HG03520 (cell line): ENCODE measurements around the gene GEMIN7.
A peak's percentile ranks its signal among the peaks of the same experiment; 100 is the strongest.

Experiments
- ATAC-seq: cut with Tn5 transposase; IDR thresholded peaks from one replicate; pipeline ENCODE4 v1.9.1; 2021; ENCODE audit warnings: mild to moderate bottlenecking, moderate library complexity; ENCODE audit not compliant: unreplicated experiment

GEMIN7 gene, protein sequence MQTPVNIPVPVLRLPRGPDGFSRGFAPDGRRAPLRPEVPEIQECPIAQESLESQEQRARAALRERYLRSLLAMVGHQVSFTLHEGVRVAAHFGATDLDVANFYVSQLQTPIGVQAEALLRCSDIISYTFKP

GRCh38 chr19:45079063-45079910 is at the start of gene GEMIN7:
TSS of gene GEMIN7 (plus strand) at chr19:45079260. CDS start at chr19:45090115, 10,855 bp downstream.
- ATAC-seq, result no peak

- ATAC-seq, result no peak
Observed at GRCh38 chr19:45030825-45031224, 48.2 kb upstream of the GEMIN7 start.

DNA sequence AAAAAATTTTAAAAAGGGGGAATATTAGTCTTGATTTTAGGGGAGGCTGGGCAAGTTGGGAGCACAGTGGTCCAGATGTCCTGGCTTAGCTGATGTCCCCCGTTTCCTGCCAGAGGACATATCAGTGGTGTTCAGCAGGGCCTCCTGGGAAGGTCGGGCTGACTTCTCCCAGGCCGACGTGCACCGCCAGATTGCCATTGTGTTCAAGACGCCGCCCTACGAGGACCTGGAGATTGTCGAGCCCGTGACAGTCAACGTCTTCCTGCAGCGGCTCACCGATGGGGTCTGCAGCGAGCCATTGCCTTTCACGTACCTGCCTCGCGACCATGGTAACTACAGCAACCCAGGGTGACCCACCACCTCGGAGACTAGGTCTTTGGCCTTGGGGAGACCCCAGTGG is 46.6 kb upstream of the GEMIN7 start:
- ATAC-seq, result no peak

DNA sequence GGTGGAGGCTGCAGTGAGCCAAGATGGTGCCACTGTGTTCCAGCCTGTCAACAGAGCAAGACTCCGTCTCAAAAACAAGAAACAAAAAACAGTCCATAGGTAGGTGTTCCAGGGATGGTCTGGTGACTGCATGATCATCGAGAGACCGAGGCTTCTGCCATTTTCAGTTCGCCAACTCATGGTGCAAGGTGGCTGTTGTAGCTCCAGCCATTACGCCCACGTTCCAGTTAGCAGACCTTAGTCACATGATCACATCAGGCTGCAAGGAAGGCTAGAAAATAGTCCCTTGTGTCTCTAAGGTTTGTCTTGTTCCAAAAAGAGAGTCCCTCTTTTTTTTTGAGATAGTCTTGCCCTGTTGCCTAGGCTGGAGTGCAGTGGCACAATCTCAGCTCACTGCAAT is 43.3 kb upstream of the GEMIN7 start:
- no peak for ATAC-seq

DNA sequence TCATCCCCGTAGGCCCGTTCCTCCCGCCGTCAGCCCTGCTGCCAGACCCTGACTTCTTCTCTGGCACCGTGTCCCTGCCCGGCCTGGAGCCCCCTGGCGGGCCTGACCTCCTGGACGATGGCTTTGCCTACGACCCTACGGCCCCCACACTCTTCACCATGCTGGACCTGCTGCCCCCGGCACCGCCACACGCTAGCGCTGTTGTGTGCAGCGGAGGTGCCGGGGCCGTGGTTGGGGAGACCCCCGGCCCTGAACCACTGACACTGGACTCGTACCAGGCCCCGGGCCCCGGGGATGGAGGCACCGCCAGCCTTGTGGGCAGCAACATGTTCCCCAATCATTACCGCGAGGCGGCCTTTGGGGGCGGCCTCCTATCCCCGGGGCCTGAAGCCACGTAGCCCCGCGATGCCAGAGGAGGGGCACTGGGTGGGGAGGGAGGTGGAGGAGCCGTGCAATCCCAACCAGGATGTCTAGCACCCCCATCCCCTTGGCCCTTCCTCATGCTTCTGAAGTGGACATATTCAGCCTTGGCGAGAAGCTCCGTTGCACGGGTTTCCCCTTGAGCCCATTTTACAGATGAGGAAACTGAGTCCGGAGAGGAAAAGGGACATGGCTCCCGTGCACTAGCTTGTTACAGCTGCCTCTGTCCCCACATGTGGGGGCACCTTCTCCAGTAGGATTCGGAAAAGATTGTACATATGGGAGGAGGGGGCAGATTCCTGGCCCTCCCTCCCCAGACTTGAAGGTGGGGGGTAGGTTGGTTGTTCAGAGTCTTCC is 41.5 kb upstream of the GEMIN7 start:
- ATAC-seq, result no peak

DNA sequence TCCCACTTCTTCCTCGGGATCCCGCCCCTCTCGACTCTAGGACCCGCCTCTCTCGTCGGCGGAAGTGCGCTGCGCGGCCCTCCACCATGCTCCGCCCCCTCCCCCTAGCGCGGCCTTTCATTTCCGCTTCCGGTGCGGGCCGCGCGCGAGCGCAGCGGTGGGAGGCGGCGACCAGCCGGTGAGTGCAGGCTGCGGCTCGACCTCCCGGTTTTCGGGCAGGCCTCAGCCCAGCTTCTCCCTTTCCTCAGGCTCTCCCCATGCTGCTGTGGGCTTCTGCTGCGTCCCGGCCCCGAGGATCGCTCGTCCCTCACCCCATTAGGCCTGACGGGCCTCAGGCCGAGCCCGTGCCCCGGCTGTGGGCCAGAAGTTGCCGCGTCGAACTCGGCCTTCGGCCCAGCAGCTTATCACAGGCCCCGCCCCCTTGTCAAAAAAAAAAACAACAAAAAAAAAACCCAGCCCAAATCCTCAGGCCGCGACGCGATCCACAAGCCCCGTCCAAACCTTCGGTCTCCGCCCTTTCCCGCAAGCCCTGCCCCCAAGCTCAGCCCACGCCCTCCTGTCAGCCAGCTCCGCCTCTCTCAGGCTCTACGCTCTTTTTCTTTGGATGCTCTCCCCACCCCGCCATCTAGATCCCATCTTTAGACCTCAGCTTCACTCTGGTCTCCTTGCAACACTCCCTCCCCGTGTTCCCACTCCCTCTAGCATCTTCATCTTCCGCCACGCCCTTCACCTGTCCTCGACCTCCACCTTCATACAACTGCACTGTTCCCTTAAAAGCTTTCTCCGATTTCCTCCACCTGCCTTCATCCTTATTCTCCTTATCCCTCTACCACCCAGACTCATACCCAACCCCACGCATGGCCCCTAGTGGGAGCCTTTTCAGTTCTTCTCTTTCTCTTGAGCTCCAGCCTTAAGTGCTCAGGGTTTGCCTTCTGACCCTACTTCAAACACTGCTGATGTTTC is 39.8 kb upstream of the GEMIN7 start, which contains the start of gene CLASRP:
TSS of gene CLASRP (plus strand) at position 115 of the 963 bp plus-strand sequence. CDS start 1,168 bp downstream, outside the sequence.
- peak; percentile 92 for ATAC-seq

GRCh38 chr19:45040059-45040771 is 38.8 kb upstream of the GEMIN7 start:
- no peak for ATAC-seq

GRCh38 chr19:45041125-45041524 is 37.9 kb upstream of the GEMIN7 start:
- no peak for ATAC-seq

GRCh38 chr19:45045671-45046353 is 33.2 kb upstream of the GEMIN7 start:
- ATAC-seq, result no peak

DNA sequence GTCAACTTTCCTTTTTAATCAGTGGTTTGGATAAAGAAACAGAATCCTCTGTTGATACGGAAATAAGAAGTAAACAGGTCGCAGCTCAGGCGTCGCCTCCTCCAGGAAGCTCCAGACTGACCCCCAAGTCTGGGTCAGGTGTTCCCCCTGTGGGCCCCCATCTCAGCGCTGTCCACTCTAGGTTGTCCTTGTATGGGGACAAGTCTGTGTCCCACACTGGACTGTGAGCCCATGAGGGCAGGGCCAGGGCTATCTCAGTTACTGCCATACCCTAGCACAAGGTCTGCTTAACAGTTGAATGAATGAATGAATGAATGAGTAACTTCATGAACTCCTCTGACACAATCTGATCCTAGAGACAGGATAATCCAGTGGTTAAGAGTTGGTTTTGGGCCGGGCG is 32.7 kb upstream of the GEMIN7 start:
- no peak for ATAC-seq

DNA sequence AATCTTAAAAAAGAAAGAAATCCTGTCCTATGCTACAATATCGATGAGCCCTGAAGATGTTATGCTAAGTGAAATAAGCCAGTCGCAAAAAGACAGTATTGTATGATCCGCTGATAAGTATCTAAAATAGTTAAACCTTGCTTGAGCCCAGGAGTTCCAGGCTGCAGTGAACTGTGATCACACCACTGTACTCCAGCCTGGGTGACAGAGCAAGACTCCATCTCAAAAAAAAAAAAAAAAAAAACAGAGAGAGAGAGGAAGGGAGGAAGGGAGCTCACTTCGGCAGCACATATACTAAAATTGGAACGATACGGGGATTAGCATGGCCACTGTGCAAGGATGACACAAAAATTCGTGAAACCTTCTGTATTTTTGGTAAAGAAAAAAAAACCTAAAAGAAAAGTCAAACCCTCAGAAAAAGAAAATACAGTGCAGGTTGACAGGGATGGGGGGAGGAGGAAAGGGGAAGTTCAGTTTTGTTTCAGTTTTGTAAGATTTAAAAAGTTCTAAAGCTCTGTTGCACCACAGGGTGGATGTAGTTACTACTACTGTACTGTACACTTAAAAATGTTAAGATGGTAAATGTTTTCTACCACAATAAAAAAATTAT is 31.8 kb upstream of the GEMIN7 start:
- ATAC-seq, result no peak

- ATAC-seq, result no peak
Observed at GRCh38 chr19:45049073-45049736, 29.9 kb upstream of the GEMIN7 start.

DNA sequence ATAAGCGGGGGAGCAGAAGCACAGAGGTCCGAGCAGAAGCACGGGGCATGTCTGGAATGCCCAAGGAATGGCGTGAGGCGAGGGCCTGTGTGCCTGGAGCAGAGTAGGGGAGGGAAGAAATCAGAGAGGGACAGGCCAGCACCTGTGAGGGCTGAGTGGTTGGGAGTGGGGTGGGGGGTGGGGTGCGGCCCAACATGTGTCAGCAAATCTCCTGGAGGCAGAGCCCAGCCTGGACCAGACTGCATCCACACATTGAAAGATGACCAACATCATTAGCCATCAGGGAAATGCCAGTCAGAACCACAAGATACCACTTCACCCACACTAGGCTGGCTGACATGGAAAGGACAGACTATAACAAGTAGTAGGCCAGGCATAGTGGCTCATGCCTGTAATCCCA is 29.0 kb upstream of the GEMIN7 start:
- ATAC-seq, result no peak

DNA sequence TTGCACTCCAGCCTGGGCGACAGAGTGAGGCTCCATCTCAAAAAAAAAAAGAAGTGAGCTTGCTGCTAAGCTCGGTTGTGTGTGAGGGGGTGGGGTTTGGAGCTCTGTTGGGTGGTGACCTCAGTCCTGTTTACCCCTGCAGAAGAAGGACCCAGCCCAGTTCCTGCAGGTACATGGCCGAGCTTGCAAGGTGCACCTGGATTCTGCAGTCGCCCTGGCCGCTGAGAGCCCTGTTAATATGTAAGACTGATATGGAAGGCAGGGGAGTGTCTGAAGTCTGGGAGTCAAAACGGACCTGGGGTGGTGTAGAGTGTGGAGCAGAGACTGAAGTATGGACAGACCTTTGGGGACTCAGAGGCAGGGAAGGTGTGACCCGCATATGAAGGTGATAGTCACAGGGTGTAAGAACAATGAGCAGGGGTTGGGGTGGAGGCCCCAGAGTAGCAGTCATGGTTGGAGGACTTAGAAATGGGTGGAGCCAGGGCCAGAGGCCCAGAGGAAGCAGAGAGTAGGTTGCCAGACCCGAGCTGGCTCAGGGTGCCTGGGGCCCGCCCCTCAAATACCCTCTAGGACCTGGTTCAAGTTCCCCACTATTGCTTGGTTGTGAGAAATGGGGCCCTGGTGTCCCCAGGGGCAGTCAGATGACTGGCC is 27.0 kb upstream of the GEMIN7 start:
- no peak for ATAC-seq

- ATAC-seq, result no peak
Observed at GRCh38 chr19:45056831-45057230, 22.2 kb upstream of the GEMIN7 start.

GRCh38 chr19:45057444-45057843 is 21.6 kb upstream of the GEMIN7 start:
- ATAC-seq, result no peak

DNA sequence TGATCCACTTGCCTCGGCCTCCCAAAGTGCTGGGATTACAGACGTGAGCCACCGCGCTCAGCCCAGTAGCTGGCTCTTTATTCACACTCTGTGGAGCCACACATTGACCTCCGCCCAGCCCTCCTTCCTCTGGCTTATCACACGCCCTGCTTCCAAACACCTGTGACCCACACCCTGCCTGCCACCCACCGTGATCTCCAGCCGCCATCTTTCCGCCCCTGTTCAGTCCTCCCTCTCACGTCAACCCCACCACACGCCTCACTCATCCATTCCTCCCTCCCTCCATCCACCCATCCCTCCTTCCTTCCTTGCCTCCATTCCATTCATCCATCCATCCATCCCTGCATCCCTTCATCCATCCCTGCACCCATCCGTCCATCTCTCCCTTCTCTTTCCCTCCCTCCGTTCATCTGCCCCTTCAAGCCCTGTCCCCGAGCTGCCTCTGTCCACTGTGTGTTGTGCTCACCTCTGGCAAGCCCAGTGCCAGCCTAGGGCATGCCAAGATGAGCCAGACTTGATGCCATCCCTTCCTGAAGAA is 20.4 kb upstream of the GEMIN7 start:
- ATAC-seq, result no peak
